Activated T-helper 2 cell treated with anti-CD3 and anti-CD28 coated beads, Interferon-gamma antibody, Interleukin-2, Interleukin-4, amounts not matched to agents 10 μg/mL and 5 μg/mL and 100 μg/mL, durations not matched to agents 14 hours and 24 hours and 36 hours (primary cell): Measurements from ENCODE around the gene DPYSL4. TPM values are rescaled to one million over a fixed set of nuclear protein-coding genes. Genes with fewer than 3 reads are reported as not detected.

Experiments
- DNase-seq: peaks from one replicate; pipeline ENCODE4 v3.0.0; 2021; ENCODE audit warnings: low spot score
- H3K27ac Mint-ChIP-seq: one replicate; pipeline ENCODE4 v1.8.0; 2021; ENCODE audit warnings: mixed read lengths
- H3K27me3 Mint-ChIP-seq: one replicate; pipeline ENCODE4 v1.8.0; 2021; ENCODE audit warnings: low read depth, mixed read lengths
- H3K36me3 Mint-ChIP-seq: one replicate; pipeline ENCODE4 v1.8.0; 2021; ENCODE audit warnings: low read depth, mixed read lengths
- H3K4me1 Mint-ChIP-seq: one replicate; pipeline ENCODE4 v1.8.0; 2021; ENCODE audit warnings: low read depth, mixed read lengths
- H3K4me3 Mint-ChIP-seq: one replicate; pipeline ENCODE4 v1.8.0; 2021; ENCODE audit warnings: low read depth, mild to moderate bottlenecking, moderate library complexity, mixed read lengths
- H3K9me3 Mint-ChIP-seq: one replicate; pipeline ENCODE4 v1.8.0; 2021; ENCODE audit warnings: mixed read lengths
- intact Hi-C: fragments of 100-400 bp; cut with micrococcal nuclease; formaldehyde crosslinking; loops from one replicate; pipeline ENCODE4 v1.15.1; 2023
- total RNA-seq: library from RNA; stranded (reverse); gene quantifications from 2 replicates; pipeline ENCODE4 v1.2.3, GENCODE V29; 2022

Gene DPYSL4
- total RNA-seq, 1 donor from 2014 or later, result 17.9 TPM

- Mint-ChIP-seq H3K27me3 (peaks cover 17% of the 10 kb centered on the region), H3K27ac (no peak overlapping the region), H3K4me1 (no peaks in the 10 kb centered on the region), H3K36me3 (peaks cover 5% of the 10 kb centered on the region), H3K4me3 (no peak overlapping the region), H3K9me3 (no peaks in the 10 kb centered on the region)
- no peak for DNase-seq
- intact Hi-C loops, result no loop called here
Observed at GRCh38 chr10:132192076-132192975, 5.6 kb downstream of the DPYSL4 start.

GRCh38 chr10:132192991-132193665 lies 6.4 kb downstream of the DPYSL4 start:
- no peaks in the 10 kb centered on the region for H3K4me1 Mint-ChIP-seq
- H3K27ac Mint-ChIP-seq, result no peak overlapping the region
- H3K4me3 Mint-ChIP-seq, result no peak overlapping the region
- intact Hi-C loops, result no loop called here
- no peak for DNase-seq
- H3K36me3 Mint-ChIP-seq, result peaks cover 5% of the 10 kb centered on the region
- peaks cover 14% of the 10 kb centered on the region for H3K27me3 Mint-ChIP-seq
- no peaks in the 10 kb centered on the region for H3K9me3 Mint-ChIP-seq

GRCh38 chr10:132193907-132194552 lies 7.3 kb downstream of the DPYSL4 start:
- Mint-ChIP-seq H3K27ac (no peak overlapping the region), H3K9me3 (no peaks in the 10 kb centered on the region), H3K4me1 (no peaks in the 10 kb centered on the region), H3K27me3 (peaks cover 5% of the 10 kb centered on the region), H3K4me3 (no peak overlapping the region), H3K36me3 (peaks cover 5% of the 10 kb centered on the region)
- DNase-seq, result peak; percentile 26
- intact Hi-C loops, result no loop called here

GRCh38 chr10:132194726-132195125 lies 8.0 kb downstream of the DPYSL4 start:
- H3K27ac Mint-ChIP-seq, result no peak overlapping the region
- no peaks in the 10 kb centered on the region for H3K4me1 Mint-ChIP-seq

DNA sequence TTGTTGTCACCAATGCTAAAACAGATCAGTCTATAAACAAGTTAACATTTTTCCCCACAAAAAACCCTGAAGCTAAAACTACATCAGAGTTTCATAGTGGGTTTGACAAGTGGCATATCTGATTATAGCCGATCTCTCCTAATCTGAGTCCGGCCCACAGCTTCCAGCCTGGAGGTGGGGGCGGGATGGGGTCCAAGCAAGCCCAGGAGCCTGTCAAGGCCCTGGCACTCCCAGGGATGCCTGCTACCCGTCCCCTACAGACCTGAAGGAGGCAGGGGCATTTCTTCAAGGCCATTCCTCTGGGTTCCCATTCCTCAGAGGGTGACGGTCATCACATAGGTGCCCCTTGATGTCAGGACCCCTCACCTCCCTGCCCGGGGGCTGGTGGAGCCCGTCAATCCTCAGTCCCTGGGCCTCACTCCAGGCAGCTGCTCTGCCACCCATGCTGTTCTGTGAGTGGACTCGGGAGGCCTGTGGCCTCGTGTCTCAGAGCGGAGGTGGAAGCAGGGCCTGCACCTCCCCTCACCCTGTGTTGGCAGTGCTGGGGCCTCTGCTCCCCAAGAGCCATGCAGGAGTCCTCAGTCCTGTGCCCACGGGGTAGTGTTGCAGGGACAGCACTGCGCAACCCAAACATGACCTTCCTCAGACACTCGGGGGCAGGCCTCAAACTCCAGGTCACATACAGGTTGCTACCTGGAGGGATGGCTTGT lies 8.8 kb downstream of the DPYSL4 start:
- Mint-ChIP-seq H3K9me3 (no peaks in the 10 kb centered on the region), H3K4me1 (no peaks in the 10 kb centered on the region), H3K27me3 (no peaks in the 10 kb centered on the region), H3K36me3 (peaks cover 4% of the 10 kb centered on the region), H3K27ac (no peak overlapping the region), H3K4me3 (no peak overlapping the region)
- intact Hi-C loops, result no loop called here
- DNase-seq, result no peak

More at GRCh38 chr10:132194726-132195125, 8.0 kb downstream of the DPYSL4 start:
- H3K27me3 Mint-ChIP-seq, result no peaks in the 10 kb centered on the region
- intact Hi-C loops, result no loop called here
- no peak for DNase-seq
- no peak overlapping the region for H3K4me3 Mint-ChIP-seq
- H3K9me3 Mint-ChIP-seq, result no peaks in the 10 kb centered on the region
- H3K36me3 Mint-ChIP-seq, result peaks cover 5% of the 10 kb centered on the region

DNA sequence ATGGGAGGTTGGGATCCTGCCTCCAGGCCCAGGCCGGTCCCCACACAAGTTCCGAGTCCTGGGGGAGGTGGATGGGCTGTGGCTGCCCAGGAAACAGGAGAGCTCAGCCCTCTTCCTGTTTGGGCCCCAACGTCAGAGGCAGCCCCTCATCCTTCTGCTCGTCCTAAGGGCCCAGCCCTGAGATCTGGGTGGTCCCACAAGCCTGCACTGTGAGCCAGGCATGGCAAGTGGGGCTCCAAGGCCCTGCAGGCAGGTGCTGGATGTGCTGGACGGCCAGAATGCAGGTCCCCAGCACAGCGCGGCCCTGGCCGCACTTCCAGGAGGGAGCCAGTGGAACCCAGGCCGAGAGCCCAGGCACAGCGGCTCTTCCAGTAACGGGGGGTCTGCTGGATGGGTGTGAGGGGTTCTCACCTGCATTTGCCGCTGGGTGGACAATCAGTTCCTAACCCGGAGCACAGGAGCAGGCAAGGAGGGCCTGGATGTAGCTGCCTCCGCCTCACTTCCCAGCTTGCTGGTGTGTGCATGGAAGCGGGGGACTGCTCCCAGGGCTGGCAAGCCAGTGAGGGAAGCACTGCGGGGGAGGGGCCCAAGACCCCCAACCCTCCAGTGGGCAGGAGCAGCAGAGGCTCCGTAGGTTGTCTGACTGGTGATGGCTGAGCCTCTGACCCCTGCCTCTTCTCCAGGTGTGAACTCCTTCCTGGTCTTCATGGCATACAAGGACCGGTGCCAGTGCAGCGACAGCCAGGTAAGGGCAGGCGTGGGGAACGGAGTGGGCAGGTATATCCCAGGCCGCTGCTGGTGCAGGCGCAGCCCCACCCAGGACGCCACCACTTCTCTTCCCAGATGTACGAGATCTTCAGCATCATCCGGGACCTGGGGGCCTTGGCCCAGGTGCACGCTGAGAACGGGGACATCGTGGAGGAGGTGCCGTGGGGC lies 9.7 kb downstream of the DPYSL4 start:
- no peak for DNase-seq

GRCh38 chr10:132197271-132198067 lies 10.7 kb downstream of the DPYSL4 start:
- no peaks in the 10 kb centered on the region for H3K36me3 Mint-ChIP-seq
- H3K27me3 Mint-ChIP-seq, result no peaks in the 10 kb centered on the region
- no peak overlapping the region for H3K4me3 Mint-ChIP-seq
- H3K9me3 Mint-ChIP-seq, result no peaks in the 10 kb centered on the region
- DNase-seq, result no peak
- intact Hi-C loops, result no loop called here
- no peak overlapping the region for H3K27ac Mint-ChIP-seq
- H3K4me1 Mint-ChIP-seq, result no peaks in the 10 kb centered on the region

More for the DNA sequence above, 9.7 kb downstream of the DPYSL4 start:
- Mint-ChIP-seq H3K4me3 (no peak overlapping the region), H3K27ac (no peak overlapping the region), H3K4me1 (no peaks in the 10 kb centered on the region), H3K9me3 (no peaks in the 10 kb centered on the region), H3K36me3 (no peaks in the 10 kb centered on the region), H3K27me3 (no peaks in the 10 kb centered on the region)
- intact Hi-C loops, result no loop called here

GRCh38 chr10:132198068-132198370 lies 11.3 kb downstream of the DPYSL4 start:
- Mint-ChIP-seq H3K4me3 (no peak overlapping the region), H3K9me3 (no peaks in the 10 kb centered on the region), H3K36me3 (no peaks in the 10 kb centered on the region), H3K27ac (no peak overlapping the region), H3K4me1 (no peaks in the 10 kb centered on the region), H3K27me3 (no peaks in the 10 kb centered on the region)
- intact Hi-C loops, result no loop called here
- no peak for DNase-seq

DNA sequence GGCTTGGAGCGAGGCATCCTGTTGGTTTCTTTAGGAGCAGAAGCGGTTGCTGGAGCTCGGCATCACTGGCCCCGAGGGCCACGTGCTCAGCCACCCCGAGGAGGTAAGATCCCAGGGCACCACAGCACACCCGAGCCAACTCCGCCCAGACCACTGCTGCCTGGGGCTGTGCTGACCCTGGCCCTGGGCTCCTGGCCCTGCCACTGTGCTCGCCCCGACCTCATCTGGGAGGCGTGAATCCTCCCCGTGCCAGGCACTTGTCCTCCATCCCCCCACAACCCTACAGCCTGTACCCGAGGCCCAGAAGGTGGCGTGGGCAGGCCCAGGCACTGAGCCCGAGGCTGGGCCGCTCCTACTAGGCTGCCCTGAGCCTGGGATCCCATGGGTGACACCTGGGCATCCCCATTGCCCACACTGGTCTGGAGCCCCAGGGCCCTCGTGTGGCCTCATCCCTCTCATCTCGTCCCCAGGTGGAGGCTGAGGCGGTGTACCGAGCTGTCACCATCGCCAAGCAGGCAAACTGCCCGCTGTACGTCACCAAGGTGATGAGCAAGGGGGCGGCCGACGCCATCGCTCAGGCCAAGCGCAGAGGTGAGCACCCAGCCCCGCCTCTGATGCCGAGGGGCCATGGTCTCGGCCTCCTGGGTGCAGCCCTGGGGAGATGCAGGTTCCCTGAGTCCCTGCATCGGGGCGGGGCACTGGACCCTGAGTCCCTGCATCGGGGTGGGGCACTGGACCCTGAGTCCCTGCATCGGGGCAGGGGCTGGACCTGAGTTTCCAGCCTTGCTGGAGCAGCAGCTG lies 11.8 kb downstream of the DPYSL4 start:
- no peaks in the 10 kb centered on the region for H3K4me1 Mint-ChIP-seq
- no peak overlapping the region for H3K4me3 Mint-ChIP-seq
- no peak overlapping the region for H3K27ac Mint-ChIP-seq
- intact Hi-C loops, result no loop called here
- no peak for DNase-seq
- H3K36me3 Mint-ChIP-seq, result no peaks in the 10 kb centered on the region
- no peaks in the 10 kb centered on the region for H3K9me3 Mint-ChIP-seq
- no peaks in the 10 kb centered on the region for H3K27me3 Mint-ChIP-seq

- Mint-ChIP-seq H3K27me3 (no peaks in the 10 kb centered on the region), H3K27ac (no peak overlapping the region), H3K4me1 (no peaks in the 10 kb centered on the region), H3K9me3 (no peaks in the 10 kb centered on the region), H3K4me3 (no peak overlapping the region), H3K36me3 (no peaks in the 10 kb centered on the region)
- intact Hi-C loops, result no loop called here
- no peak for DNase-seq
Observed at GRCh38 chr10:132199268-132199853, 12.6 kb downstream of the DPYSL4 start.
